Myocyte (in vitro differentiated cells): ENCODE results near the gene PDGFC. TPM values are rescaled to one million over a fixed set of nuclear protein-coding genes. Genes with fewer than 3 reads are reported as not detected.

Experiments used
- DNase-seq: peaks from one replicate; pipeline ENCODE4 v3.0.0-alpha.2; 2012; ENCODE audit warnings: low read depth
- total RNA-seq: library from RNA; depleted of rRNA; stranded (reverse); fragments of >200 nt; gene quantifications from 2 replicates; pipeline ENCODE4 v1.2.3, GENCODE V29; 2014

Gene PDGFC
- total RNA-seq, 1 donor from 2014 or later = 49.5 TPM

- no peak for DNase-seq
These were observed 133.8 kb downstream of the PDGFC start for GRCh38 chr4:156837625-156838345.

GRCh38 chr4:156832886-156833285, 138.7 kb downstream of the PDGFC start:
- no peak for DNase-seq

- peak; percentile 15 for DNase-seq
These were observed 141.2 kb downstream of the PDGFC start for GRCh38 chr4:156830351-156830750.

GRCh38 chr4:156829201-156829873, 142.3 kb downstream of the PDGFC start:
- peak; percentile 55 for DNase-seq

- no peak for DNase-seq
These were observed 144.1 kb downstream of the PDGFC start for GRCh38 chr4:156827519-156827918.

- DNase-seq = no peak
These were observed 146.5 kb downstream of the PDGFC start for GRCh38 chr4:156825074-156825473.

- DNase-seq = no peak
These were observed 147.0 kb downstream of the PDGFC start for GRCh38 chr4:156824451-156825060.

- peak; percentile 75 for DNase-seq
These were observed 150.7 kb downstream of the PDGFC start for GRCh38 chr4:156820931-156821330.

GRCh38 chr4:156816360-156816755, 155.2 kb downstream of the PDGFC start:
- DNase-seq = no peak

GRCh38 chr4:156815717-156816359, 155.8 kb downstream of the PDGFC start:
- DNase-seq = no peak

GRCh38 chr4:156811963-156812362, 159.6 kb downstream of the PDGFC start:
- DNase-seq = no peak

- DNase-seq = no peak
These were observed 160.3 kb downstream of the PDGFC start for GRCh38 chr4:156811286-156811685.

- DNase-seq = peak; percentile 35
These were observed 165.9 kb downstream of the PDGFC start for GRCh38 chr4:156805696-156806095.

GRCh38 chr4:156803056-156803455, 168.5 kb downstream of the PDGFC start:
- DNase-seq = no peak

- DNase-seq = no peak
These were observed 171.1 kb downstream of the PDGFC start for GRCh38 chr4:156800463-156800862.

GRCh38 chr4:156799121-156799589, 172.4 kb downstream of the PDGFC start:
- no peak for DNase-seq

- no peak for DNase-seq
These were observed 173.2 kb downstream of the PDGFC start for GRCh38 chr4:156798438-156798837.

- no peak for DNase-seq
These were observed 174.4 kb downstream of the PDGFC start for GRCh38 chr4:156797206-156797605.

GRCh38 chr4:156795727-156796126, 175.9 kb downstream of the PDGFC start:
- DNase-seq = no peak

- DNase-seq = no peak
These were observed 176.7 kb downstream of the PDGFC start for GRCh38 chr4:156794863-156795262.

- no peak for DNase-seq
These were observed 179.0 kb downstream of the PDGFC start for GRCh38 chr4:156792462-156793085.
